ENCODE measurements around the gene MTERF4.

- TF ChIP-seq EZH2 (optimal IDR thresholded peaks at IDR 0.05; ENCODE audit: low read depth, low read length): no peak
- TF ChIP-seq CTCF (IDR thresholded peaks at IDR 0.05; ENCODE audit: low read length): no peak
Measured at GRCh38 chr2:241147336-241147735, 45.2 kb upstream of the MTERF4 start.

Measured in MM.1S (cell line).